ENCODE results near the gene APBA3. TPM values are rescaled to one million over a fixed set of nuclear protein-coding genes. Genes with fewer than 3 reads are reported as not detected.
A peak's percentile ranks its signal among the peaks of the same experiment; 100 is the strongest.

The APBA3 gene
- total RNA-seq, 4 donors from 2014 or later = 28.5 to 48.1 (median 41.8) TPM

DNA sequence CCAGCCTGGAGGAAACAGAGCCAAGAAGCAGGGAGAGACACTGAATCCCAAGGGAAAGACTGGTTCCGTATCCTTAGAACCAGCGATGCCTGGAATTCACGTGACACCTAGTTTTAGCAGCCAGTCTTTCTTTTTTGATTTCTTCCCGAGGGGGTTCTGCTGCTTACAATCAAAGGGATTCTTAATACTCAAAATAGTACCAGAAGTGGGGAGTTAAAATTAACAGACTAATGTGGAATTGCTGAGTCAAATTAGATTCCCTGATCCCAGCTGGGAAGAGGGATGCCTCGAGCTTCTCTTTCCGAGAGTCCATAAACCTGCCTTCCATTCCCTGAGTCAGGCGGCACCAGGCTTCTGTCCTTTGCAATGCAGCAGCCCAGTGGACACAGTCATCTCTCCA is 29.4 kb upstream of the APBA3 start:
- Histone ChIP-seq H3K9me3 (no peaks in the 10 kb centered on the region), H3K4me1 (peaks cover 0 to 1% (median 0%) of the 10 kb centered on the region in 4 donors), H3K27ac (no peak overlapping the region), H3K4me3 (no peak overlapping the region), H3K27me3 (no peaks in the 10 kb centered on the region), H3K36me3 (no peaks in the 10 kb centered on the region)
- DNase-seq = no peak
- TF ChIP-seq CTCF (IDR thresholded peaks at IDR 0.05) (no peak), POLR2A (IDR thresholded peaks at IDR 0.05) (no peak)

DNA sequence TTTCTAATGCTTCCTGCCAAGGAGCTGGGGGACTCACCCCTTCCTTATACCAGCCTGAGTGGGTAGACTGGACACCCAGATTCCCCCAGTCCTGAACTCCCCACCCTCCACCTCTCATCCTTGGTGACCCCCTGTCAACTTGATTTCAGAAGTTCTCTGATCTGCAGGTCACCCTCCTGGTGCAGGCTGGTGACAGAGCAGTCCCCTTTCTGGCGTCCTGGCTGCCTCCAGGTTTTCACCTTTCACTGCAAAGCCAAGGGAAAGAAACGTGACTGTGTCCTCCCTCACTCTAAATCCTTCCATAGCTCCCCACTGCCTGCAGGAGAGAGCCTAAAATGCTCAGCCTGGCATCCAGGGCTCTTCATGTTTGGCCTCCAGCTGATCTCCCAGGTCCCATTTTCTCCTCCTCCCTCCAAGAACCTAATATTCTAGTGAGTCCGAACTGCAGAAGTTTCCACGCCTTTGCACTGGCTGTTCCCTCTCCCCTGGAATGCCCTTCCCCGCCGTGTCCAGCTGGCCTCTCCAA is 28.8 kb upstream of the APBA3 start:
- H3K27ac ChIP-seq = no peak overlapping the region
- H3K27me3 ChIP-seq = no peaks in the 10 kb centered on the region
- no peak for TF ChIP-seq POLR2A (IDR thresholded peaks at IDR 0.05)
- no peak for TF ChIP-seq CTCF (IDR thresholded peaks at IDR 0.05)
- H3K4me1 ChIP-seq = peaks cover 0 to 8% (median under 1%) of the 10 kb centered on the region in 4 donors
- H3K36me3 ChIP-seq = no peaks in the 10 kb centered on the region
- no peaks in the 10 kb centered on the region for H3K9me3 ChIP-seq
- DNase-seq = no peak
- no peak overlapping the region for H3K4me3 ChIP-seq

DNA sequence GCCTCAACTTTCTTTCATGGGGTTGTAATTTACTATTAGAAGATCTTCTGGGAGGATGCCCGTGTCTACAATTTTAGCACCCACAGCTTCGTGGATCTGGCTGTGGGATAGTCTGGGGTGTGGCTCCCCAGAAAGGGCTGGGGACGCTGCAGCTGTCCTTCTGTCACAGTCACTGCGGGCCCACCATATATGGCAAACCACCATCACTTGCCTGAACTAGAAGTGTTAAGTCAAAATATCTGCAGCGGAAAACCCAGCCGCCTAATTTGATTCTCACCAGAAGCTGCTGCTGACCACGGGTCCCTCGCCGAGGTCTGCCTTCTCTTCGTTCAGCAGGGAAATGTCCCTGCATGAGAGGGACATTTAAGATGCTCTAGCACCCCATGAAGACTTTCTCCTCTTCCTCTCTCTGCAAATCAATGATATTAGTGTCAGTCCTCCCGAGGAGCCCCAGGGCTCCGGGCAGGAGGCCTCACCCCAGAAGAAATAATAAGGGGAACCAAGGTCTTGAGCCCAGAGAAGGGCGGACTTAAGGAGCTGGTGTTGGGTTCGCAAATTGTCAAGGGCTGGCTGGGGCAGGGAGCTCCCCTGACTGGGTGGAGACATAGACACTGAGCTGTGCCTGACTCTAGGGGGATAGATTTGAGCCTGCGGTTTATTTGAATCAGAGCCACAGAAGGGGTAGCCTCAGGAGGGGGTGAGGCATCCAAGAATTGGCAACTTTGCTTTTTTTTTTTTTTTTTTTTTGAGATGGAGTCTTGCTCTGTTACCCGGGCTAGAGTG is 27.7 kb upstream of the APBA3 start:
- TF ChIP-seq CTCF (IDR thresholded peaks at IDR 0.05) = no peak
- no peak overlapping the region for H3K27ac ChIP-seq
- DNase-seq = peak in 1 of 3 donors; percentile 34
- H3K9me3 ChIP-seq = no peaks in the 10 kb centered on the region
- peaks cover 0 to 12% (median 4%) of the 10 kb centered on the region in 4 donors for H3K4me1 ChIP-seq
- H3K4me3 ChIP-seq = no peak overlapping the region
- no peaks in the 10 kb centered on the region for H3K36me3 ChIP-seq
- H3K27me3 ChIP-seq = no peaks in the 10 kb centered on the region

- DNase-seq = no peak
- H3K27ac ChIP-seq = peak within 1 kb of the TSS in 3 of 4 donors; percentile 43 to 52 (median 43)
- peaks cover 0 to 20% (median 9%) of the 10 kb centered on the region in 4 donors for H3K9me3 ChIP-seq
- H3K36me3 ChIP-seq = no peaks in the 10 kb centered on the region
- TF ChIP-seq CTCF (IDR thresholded peaks at IDR 0.05) (no peak), POLR2A (IDR thresholded peaks at IDR 0.05) (no peak)
- peak within 1 kb of the TSS; percentile 26 to 60 (median 54) for H3K4me3 ChIP-seq
- peaks cover 0 to 12% (median 4%) of the 10 kb centered on the region in 4 donors for H3K4me1 ChIP-seq
- H3K27me3 ChIP-seq = no peaks in the 10 kb centered on the region
Observed at GRCh38 chr19:3785938-3786824, 24.7 kb upstream of the APBA3 start, which contains the start of gene MATK. MATK (minus strand) TSS chr19:3786381; CDS start chr19:3785135, 1,246 bp downstream.

DNA sequence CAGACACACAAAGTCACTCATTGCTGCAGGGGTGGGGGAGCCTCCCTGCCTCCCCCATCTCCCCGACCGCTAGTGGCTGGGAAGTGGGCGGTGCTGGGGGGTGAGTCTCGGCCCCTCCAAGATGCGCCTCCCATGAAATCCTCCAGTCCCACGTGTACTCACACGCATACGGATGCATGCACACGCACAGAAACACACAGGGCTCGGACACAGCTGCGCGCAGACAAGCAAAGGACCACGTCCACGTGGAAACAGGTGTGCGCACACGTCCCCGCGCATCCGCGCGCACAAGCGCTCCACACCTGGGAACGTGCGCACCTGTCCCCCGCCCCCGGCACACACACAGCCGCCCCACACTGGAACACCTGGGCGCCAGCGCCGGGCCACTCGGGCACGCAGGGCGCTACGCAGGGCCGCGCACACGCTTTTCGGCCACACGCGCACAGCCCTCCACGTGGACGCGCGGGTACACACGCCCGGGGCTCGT is 24.0 kb upstream of the APBA3 start:
- H3K36me3 ChIP-seq = no peaks in the 10 kb centered on the region
- H3K27ac ChIP-seq = peak overlapping the region in 3 of 4 donors; percentile 43 to 52 (median 43)
- peaks cover 0 to 12% (median 4%) of the 10 kb centered on the region in 4 donors for H3K4me1 ChIP-seq
- peaks cover 0 to 23% (median 10%) of the 10 kb centered on the region in 4 donors for H3K9me3 ChIP-seq
- no peak for DNase-seq
- H3K27me3 ChIP-seq = no peaks in the 10 kb centered on the region
- TF ChIP-seq POLR2A (IDR thresholded peaks at IDR 0.05) = no peak
- TF ChIP-seq CTCF (IDR thresholded peaks at IDR 0.05) = no peak
- peak overlapping the region; percentile 26 to 60 (median 54) for H3K4me3 ChIP-seq

All from Peyer's patch (tissue), 4 donors.